HG03175 (cell line): ENCODE measurements around the gene PAFAH1B1.
A peak's percentile ranks its signal among the peaks of the same experiment; 100 is the strongest.
"Not testable (repeated sequence)": the region's sequence is repeated elsewhere in the genome, so short reads cannot be mapped to it uniquely, and the experiment has no call there.

Source experiments
- ATAC-seq: cut with Tn5 transposase; IDR thresholded peaks from one replicate; pipeline ENCODE4 v1.9.1; 2021; ENCODE audit warnings: mild to moderate bottlenecking, moderate library complexity; ENCODE audit not compliant: unreplicated experiment

PAFAH1B1 gene

GRCh38 chr17:2593821-2594721 is 617 bp downstream of the PAFAH1B1 start:
- ATAC-seq, result peak; percentile 49

DNA sequence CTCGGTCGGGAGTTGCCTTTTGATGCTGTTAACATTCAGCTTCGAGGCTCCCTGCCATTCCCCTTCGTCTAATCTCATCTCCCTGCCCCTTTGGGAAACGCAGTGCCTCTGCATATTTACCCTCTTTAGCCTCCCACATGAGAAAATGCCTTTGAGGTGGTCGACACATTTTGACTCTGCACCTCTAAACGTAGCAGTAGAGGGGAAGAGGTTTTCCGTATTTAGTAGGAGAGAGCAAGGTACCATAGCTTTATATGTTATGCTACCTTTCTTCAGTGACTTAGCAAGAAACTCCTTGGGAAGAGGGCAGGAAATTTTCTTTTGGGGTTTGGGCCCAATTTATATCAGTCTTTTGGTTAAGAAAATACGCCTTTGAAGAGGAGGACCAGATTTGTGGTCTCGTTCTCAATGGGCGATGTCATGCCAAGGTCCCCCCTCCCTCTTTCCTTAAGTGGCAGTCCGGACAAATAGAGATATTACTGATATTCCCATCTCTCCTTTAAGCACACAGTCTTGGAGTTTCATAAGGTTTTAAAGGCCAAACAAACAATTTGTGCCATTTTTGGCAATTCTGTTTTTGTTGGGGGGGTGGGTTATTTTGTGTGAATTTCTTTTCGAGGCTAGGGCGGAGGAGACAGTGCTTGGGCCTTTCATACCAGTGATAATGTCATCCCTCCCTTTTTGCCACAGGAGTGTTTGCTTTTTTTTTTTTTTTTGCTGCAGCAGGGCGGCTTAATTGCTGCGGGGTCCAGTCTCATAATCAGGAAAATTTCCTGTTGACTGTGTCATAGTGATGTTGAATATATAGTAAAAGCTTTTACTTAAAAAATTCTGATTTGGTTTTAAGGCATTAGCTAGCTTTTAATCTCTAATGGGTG is 1.5 kb downstream of the PAFAH1B1 start:
- no peak for ATAC-seq

GRCh38 chr17:2595716-2596115 is 2.3 kb downstream of the PAFAH1B1 start:
- ATAC-seq, result no peak

DNA sequence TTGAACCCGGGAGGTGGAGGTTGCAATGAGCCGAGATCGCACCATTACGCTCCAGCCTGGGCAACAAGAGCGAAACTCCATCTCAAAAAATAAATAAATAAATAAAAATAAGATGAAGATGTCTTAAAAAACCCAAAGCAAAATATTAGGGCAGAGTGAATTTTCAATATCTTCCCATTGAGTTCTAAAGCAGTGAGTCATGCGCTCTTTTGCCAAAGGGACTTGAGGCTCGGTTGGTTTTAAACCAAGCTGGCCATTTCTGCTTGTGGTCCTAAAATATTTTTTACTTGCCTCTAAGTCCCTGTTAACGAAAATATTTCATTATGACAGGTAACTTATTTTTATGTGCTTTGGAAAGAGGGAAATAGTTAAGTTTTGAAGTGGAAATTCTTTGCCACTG is 4.7 kb downstream of the PAFAH1B1 start:
- no peak for ATAC-seq

GRCh38 chr17:2602597-2603017 is 9.2 kb downstream of the PAFAH1B1 start:
- ATAC-seq, result no peak

- no peak for ATAC-seq
Measured at GRCh38 chr17:2608350-2608913, 15.0 kb downstream of the PAFAH1B1 start.

DNA sequence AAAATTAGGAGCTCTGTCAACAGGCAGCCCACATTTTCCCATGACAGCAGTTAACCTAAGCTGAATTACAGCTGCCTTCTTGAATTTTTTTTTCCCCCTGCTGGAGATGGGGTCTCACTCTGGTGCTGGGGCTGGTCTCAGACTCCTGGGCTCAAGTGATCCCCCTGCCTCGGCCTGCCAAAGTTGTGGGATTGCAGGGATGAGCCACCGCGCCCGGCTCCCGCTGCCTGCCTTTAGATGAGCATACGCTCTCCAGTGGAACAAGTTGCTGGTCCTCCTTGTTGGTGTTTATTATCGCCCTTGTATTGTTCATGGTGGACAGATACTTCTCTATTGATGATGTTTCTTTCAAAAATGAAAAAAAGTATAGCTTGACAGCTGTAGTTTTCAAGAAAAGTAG is 15.6 kb downstream of the PAFAH1B1 start:
- no peak for ATAC-seq

GRCh38 chr17:2610195-2611175 is 17.0 kb downstream of the PAFAH1B1 start:
- ATAC-seq, result no peak

DNA sequence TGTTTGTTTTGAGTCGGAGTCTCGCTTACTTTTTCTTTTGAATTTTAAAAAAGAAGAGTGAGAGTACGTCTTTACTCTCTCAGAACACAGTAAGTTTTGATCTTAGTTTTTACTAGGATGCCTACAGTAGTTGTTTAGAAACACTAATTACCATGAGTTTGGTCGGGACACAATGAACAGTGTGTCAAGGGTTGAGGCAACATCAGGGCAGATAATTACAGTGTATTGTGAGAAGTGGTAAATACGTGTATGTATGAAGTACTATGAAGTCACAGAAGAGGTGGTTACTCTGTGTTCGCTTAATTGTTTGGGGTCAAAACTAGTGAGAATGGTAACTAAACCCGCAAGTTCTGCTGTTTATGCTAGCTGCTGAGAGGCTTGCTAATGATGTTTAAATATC is 18.2 kb downstream of the PAFAH1B1 start:
- no peak for ATAC-seq

DNA sequence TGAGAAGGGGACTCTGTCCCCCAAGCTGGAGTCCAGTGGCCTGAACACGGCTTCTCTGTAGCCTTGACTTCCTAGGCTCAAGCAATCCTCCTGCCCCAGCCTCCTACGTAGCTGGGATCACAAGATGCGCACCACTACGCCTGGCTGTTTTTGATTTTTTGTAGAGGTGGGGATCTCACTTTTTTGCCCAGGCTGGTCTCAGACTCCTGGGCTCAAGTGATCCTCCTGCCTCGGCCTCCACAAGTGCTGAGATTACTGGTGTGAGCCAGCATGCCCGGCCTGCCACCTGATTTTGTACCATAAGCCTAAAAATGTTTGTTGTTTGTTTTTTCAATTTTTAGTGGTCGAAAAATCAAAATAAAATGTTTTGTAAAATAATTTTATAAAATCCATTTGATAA is 19.2 kb downstream of the PAFAH1B1 start:
- ATAC-seq, result no peak

DNA sequence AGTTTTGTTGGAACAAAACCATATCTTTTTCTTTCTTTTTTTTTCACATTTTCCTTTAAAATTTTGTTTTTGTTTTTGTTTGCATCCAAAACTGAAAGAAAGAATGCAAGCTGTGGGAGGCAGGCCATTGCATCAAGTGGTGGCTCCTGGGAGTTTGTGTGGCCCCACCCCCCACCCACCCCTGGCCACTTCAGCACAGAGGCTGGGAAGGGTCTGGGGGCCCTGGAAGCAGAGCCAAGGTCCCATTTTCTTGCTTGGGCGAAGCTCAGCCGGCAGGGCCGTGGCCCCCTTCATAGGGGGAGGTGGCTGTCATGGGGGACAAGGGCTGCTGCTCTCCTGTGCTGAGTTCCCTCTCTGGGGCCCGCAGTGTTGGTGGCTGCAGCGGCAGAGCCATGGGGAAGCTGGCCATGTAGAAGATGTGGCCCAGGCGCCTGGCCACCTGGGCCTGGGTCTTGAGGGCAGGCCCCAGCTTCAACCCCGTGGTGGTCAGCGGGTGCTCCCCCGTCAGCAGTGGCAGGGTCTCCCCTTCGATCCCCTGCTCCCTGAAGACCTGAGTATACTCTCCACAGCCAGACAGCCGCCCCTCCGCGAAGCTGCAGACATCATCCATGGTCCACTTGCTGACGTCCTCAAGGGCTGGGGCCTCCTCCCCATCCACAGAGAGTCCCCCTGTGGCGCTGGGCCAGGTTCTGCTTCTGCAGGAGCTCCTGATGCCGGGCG is 19.8 kb downstream of the PAFAH1B1 start:
- no peak for ATAC-seq

- ATAC-seq, result no peak
Measured at GRCh38 chr17:2615882-2616281, 22.4 kb downstream of the PAFAH1B1 start.

DNA sequence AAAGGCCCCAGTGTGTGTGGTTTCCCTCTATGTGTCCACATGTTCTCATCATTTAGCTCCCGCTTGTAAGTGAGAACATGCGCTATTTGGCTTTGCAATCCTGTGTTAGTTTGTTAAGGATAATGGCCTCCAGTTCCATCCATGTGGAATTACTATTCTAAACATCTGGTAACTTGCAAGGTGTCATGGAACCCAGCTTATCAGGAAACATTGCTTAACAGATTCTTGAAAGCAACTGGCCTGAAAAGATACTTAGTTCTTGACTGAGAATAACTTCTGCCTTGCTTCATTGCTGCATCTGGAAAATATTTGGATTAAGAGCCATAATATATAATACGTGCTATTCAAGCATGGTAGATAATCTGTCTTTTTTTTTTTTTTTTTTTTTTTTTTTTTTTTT is 27.8 kb downstream of the PAFAH1B1 start:
- ATAC-seq, result no peak

- not testable (repeated sequence) for ATAC-seq
Measured at GRCh38 chr17:2621951-2622405, 28.5 kb downstream of the PAFAH1B1 start.

- not testable (repeated sequence) for ATAC-seq
Measured at GRCh38 chr17:2622721-2623301, 29.4 kb downstream of the PAFAH1B1 start.

DNA sequence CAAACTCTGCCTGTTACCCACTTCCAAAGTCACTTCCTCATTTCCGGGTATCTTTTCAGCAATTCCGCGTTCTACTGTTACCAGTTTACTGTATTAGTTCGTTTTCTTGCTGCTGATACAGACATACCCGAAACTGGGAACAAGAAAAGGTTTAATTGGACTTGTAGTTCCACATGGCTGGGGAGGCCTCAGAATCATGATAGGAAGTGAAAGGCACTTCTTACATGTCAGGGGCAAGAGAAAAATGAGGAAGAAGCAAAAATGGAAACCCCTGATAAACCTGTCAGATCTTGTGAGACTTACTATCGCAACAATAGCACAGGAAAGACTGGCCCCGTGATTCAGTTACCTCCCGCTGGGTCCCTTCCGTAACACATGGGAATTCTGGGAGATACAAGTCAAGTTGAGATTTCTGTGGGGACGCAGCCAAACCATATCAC is 30.9 kb downstream of the PAFAH1B1 start:
- no peak for ATAC-seq

DNA sequence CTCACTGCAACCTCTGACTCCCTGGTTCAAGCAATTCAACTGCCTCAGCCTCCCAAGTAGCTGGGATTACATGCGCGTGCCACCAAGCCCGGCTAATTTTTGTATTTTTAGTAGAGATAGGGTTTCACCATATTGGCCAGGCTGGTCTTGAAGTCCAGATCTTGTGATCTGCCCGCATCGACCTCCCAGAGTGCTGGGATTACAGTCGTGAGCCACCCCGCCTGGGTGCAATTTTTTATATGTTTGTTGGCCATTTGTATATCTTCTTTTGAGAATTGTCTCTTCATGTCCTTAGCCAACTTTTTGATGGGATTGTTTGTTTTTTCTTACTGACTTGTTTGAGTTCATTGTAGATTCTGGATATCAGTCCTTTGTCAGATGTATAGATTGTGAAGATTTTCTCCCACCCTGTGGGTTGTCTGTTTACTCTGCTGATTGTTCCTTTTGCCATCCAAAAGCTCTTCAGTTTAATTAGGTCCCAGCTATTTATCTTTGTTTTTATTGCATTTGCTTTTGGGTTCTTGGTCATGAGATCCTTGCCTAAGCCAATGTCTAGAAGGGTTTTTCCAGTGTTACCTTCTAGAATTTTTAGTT is 33.3 kb downstream of the PAFAH1B1 start:
- not testable (repeated sequence) for ATAC-seq

GRCh38 chr17:2628922-2629321 is 35.5 kb downstream of the PAFAH1B1 start:
- ATAC-seq, result not testable (repeated sequence)

GRCh38 chr17:2631211-2631610 is 37.8 kb downstream of the PAFAH1B1 start:
- no peak for ATAC-seq
